ENCODE data around the gene SERPIND1.

The SERPIND1 gene

GRCh38 chr22:20808844-20809243 lies 34.9 kb downstream of the SERPIND1 start:
- no peak for TF ChIP-seq CTCF (IDR thresholded peaks at IDR 0.05; ENCODE audit: low read depth, low read length)
- in situ Hi-C loops (cut with HindIII; ENCODE audit: low sequenced_read_pairs): no loop called here
- DNase-seq (ENCODE audit: low read depth, low spot score): no peak
- H3K4me3 ChIP-seq (ENCODE audit: low read depth, low read length): no peak overlapping the region

- no peak overlapping the region for H3K4me3 ChIP-seq (ENCODE audit: low read depth, low read length)
- TF ChIP-seq CTCF (IDR thresholded peaks at IDR 0.05; ENCODE audit: low read depth, low read length): no peak
- in situ Hi-C loops (cut with HindIII; ENCODE audit: low sequenced_read_pairs): no loop called here
- no peak for DNase-seq (ENCODE audit: low read depth, low spot score)
Observed at GRCh38 chr22:20809538-20810185, 35.7 kb downstream of the SERPIND1 start.

DNA sequence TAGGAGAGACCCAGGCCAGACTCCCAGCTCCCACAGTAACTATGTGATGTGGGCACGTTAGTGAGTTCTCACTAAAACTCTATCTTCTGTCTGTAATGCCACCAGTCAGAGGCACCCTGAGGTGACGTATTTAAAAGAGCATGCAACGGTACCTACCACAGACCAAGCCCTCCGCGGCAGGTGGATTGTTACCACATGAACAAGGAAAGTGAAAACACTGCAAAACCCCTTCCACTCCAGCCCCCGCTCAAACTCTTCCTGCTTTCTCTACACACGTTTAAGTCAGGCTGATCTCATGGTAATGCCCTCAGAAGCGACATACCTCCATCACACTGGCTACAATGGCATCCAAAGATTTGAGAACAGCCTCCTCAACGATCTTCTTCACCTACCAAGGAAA lies 36.7 kb downstream of the SERPIND1 start:
- in situ Hi-C loops (cut with HindIII; ENCODE audit: low sequenced_read_pairs): no loop called here
- no peak for DNase-seq (ENCODE audit: low read depth, low spot score)
- no peak overlapping the region for H3K4me3 ChIP-seq (ENCODE audit: low read depth, low read length)
- TF ChIP-seq CTCF (IDR thresholded peaks at IDR 0.05; ENCODE audit: low read depth, low read length): no peak

DNA sequence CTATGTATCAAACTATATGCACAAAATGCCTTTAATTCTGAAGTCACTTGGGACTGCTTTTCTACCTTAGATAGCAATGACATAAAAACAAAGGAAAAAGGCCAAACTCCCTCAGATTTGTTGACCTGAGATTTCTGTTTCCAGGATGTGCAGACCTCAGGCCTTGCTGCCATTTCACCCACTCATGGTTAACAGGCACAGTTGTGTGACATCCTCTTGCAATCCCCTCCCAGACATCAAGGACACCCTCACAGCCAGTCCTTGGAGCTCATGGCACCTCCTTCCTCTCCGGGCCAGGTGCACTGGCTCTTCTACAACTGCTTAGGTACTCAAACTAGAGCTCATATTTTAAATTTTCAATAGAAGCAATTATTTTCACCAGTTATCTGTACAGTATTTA lies 37.3 kb downstream of the SERPIND1 start:
- in situ Hi-C loops (cut with HindIII; ENCODE audit: low sequenced_read_pairs): no loop called here
- no peak for DNase-seq (ENCODE audit: low read depth, low spot score)
- no peak for TF ChIP-seq CTCF (IDR thresholded peaks at IDR 0.05; ENCODE audit: low read depth, low read length)
- no peak overlapping the region for H3K4me3 ChIP-seq (ENCODE audit: low read depth, low read length)

GRCh38 chr22:20811971-20812660 lies 38.2 kb downstream of the SERPIND1 start:
- in situ Hi-C loops (cut with HindIII; ENCODE audit: low sequenced_read_pairs): no loop called here
- no peak for TF ChIP-seq CTCF (IDR thresholded peaks at IDR 0.05; ENCODE audit: low read depth, low read length)
- H3K4me3 ChIP-seq (ENCODE audit: low read depth, low read length): no peak overlapping the region
- DNase-seq (ENCODE audit: low read depth, low spot score): no peak

GRCh38 chr22:20813056-20813455 lies 39.1 kb downstream of the SERPIND1 start:
- no peak for TF ChIP-seq CTCF (IDR thresholded peaks at IDR 0.05; ENCODE audit: low read depth, low read length)
- no peak for DNase-seq (ENCODE audit: low read depth, low spot score)
- in situ Hi-C loops (cut with HindIII; ENCODE audit: low sequenced_read_pairs): no loop called here
- no peak overlapping the region for H3K4me3 ChIP-seq (ENCODE audit: low read depth, low read length)

All from astrocyte of the spinal cord (primary cell).